Nephron progenitor cell (in vitro differentiated cells): ENCODE data around the gene DNAJA4.

ENCODE experiments used
- DNase-seq: peaks from one replicate; pipeline ENCODE4 v3.0.0; 2021
- H3K27ac Mint-ChIP-seq: 2 replicates; pipeline ENCODE4 v1.8.0; 2021; ENCODE audit warnings: mild to moderate bottlenecking, moderate library complexity, mixed read lengths
- H3K27me3 Mint-ChIP-seq: 2 replicates; pipeline ENCODE4 v1.8.0; 2021; ENCODE audit warnings: mild to moderate bottlenecking, low read depth, mixed read lengths; ENCODE audit not compliant: poor library complexity
- H3K36me3 Mint-ChIP-seq: 2 replicates; pipeline ENCODE4 v1.8.0; 2021; ENCODE audit warnings: low read depth, mixed read lengths
- H3K4me1 Mint-ChIP-seq: 2 replicates; pipeline ENCODE4 v1.8.0; 2021; ENCODE audit warnings: mixed read lengths
- H3K4me3 Mint-ChIP-seq: 2 replicates; pipeline ENCODE4 v1.8.0; 2021; ENCODE audit warnings: mild to moderate bottlenecking, moderate library complexity, mixed read lengths
- H3K9me3 Mint-ChIP-seq: 2 replicates; pipeline ENCODE4 v1.8.0; 2021; ENCODE audit warnings: mild to moderate bottlenecking, moderate library complexity, mixed read lengths
- CTCF ChIP-seq: fragments of 200-600 bp; sonication (generic); IDR thresholded peaks from 2 replicates; pipeline ENCODE4 v1.5.0; 2021; ENCODE audit warnings: antibody characterized with exemption

DNAJA4 gene

GRCh38 chr15:78264304-78265136, at the start of gene DNAJA4:
Gene DNAJA4, plus strand, starts transcription at chr15:78264562. Its CDS starts 202 bp downstream, at chr15:78264764.
- Mint-ChIP-seq H3K27me3 (peaks cover 34% of the 10 kb centered on the region), H3K27ac (no peak within 1 kb of the TSS), H3K36me3 (no peaks in the 10 kb centered on the region), H3K9me3 (no peaks in the 10 kb centered on the region), H3K4me1 (peaks cover 10% of the 10 kb centered on the region), H3K4me3 (no peak within 1 kb of the TSS)
- TF ChIP-seq CTCF = no peak
- DNase-seq = no peak

GRCh38 chr15:78216276-78217104, 47.9 kb upstream of the DNAJA4 start:
- H3K27me3 Mint-ChIP-seq = peaks cover 6% of the 10 kb centered on the region
- H3K4me3 Mint-ChIP-seq = no peak overlapping the region
- no peak for TF ChIP-seq CTCF
- no peaks in the 10 kb centered on the region for H3K9me3 Mint-ChIP-seq
- H3K4me1 Mint-ChIP-seq = peaks cover 46% of the 10 kb centered on the region
- H3K36me3 Mint-ChIP-seq = no peaks in the 10 kb centered on the region
- DNase-seq = no peak
- H3K27ac Mint-ChIP-seq = peak overlapping the region; percentile 40

GRCh38 chr15:78220713-78221112, 43.6 kb upstream of the DNAJA4 start:
- Mint-ChIP-seq H3K27me3 (no peaks in the 10 kb centered on the region), H3K4me1 (peaks cover 21% of the 10 kb centered on the region), H3K27ac (peak overlapping the region; percentile 8), H3K4me3 (no peak overlapping the region), H3K9me3 (peaks cover 10% of the 10 kb centered on the region), H3K36me3 (no peaks in the 10 kb centered on the region)
- DNase-seq = no peak
- TF ChIP-seq CTCF = no peak

- Mint-ChIP-seq H3K9me3 (peaks cover 13% of the 10 kb centered on the region), H3K4me3 (no peak overlapping the region), H3K36me3 (no peaks in the 10 kb centered on the region), H3K4me1 (peaks cover 17% of the 10 kb centered on the region), H3K27ac (no peak overlapping the region), H3K27me3 (no peaks in the 10 kb centered on the region)
- no peak for DNase-seq
- TF ChIP-seq CTCF = no peak
These were observed 41.5 kb upstream of the DNAJA4 start for GRCh38 chr15:78222745-78223395.

GRCh38 chr15:78223396-78224022, 40.9 kb upstream of the DNAJA4 start:
- TF ChIP-seq CTCF = no peak
- Mint-ChIP-seq H3K27me3 (no peaks in the 10 kb centered on the region), H3K27ac (no peak overlapping the region), H3K36me3 (no peaks in the 10 kb centered on the region), H3K9me3 (peaks cover 13% of the 10 kb centered on the region), H3K4me1 (peaks cover 17% of the 10 kb centered on the region), H3K4me3 (no peak overlapping the region)
- no peak for DNase-seq
